MV-4-11 (cell line): Measurements from ENCODE around the gene FGF11.

Source experiments
- DNase-seq: peaks from one replicate; lab custom pipeline; 2025; lab: John Stamatoyannopoulos, UW

Gene FGF11

GRCh38 chr17:7439462-7440112 is at the start of gene FGF11:
TSS of gene FGF11 (plus strand) at chr17:7439512. CDS start at chr17:7439621, 109 bp downstream.
- no peak for DNase-seq

- DNase-seq = no peak
Measured at GRCh38 chr17:7389924-7390910, 49.1 kb upstream of the FGF11 start.

GRCh38 chr17:7391307-7391706 is 48.0 kb upstream of the FGF11 start:
- no peak for DNase-seq

- DNase-seq = no peak
Measured at GRCh38 chr17:7392696-7393612, 46.4 kb upstream of the FGF11 start.

- no peak for DNase-seq
Measured at GRCh38 chr17:7393613-7394451, 45.5 kb upstream of the FGF11 start.

- peak; percentile 69 for DNase-seq
Measured at GRCh38 chr17:7394452-7395191, 44.7 kb upstream of the FGF11 start, which contains the start of gene PLSCR3. TSS of gene PLSCR3 (minus strand) at chr17:7394525. CDS start at chr17:7394110, 415 bp downstream.

- DNase-seq = no peak
Measured at GRCh38 chr17:7396147-7396546, 43.2 kb upstream of the FGF11 start.

GRCh38 chr17:7398612-7399011 is 40.7 kb upstream of the FGF11 start:
- no peak for DNase-seq

GRCh38 chr17:7403043-7403726 is 36.1 kb upstream of the FGF11 start:
- no peak for DNase-seq

- DNase-seq = no peak
Measured at GRCh38 chr17:7403727-7403976, 35.7 kb upstream of the FGF11 start.

GRCh38 chr17:7403977-7404736 is 35.2 kb upstream of the FGF11 start, which contains the start of gene TMEM256:
TSS of gene TMEM256 (minus strand) at chr17:7404097. CDS start at chr17:7404084, 13 bp downstream.
- DNase-seq = peak; percentile 99

- DNase-seq = no peak
Measured at GRCh38 chr17:7404737-7405349, 34.5 kb upstream of the FGF11 start.

GRCh38 chr17:7405350-7406234 is 33.7 kb upstream of the FGF11 start:
- no peak for DNase-seq

GRCh38 chr17:7406235-7406825 is 33.0 kb upstream of the FGF11 start:
- no peak for DNase-seq

GRCh38 chr17:7407082-7407481 is 32.2 kb upstream of the FGF11 start:
- DNase-seq = no peak

GRCh38 chr17:7407485-7408251 is 31.6 kb upstream of the FGF11 start, which contains the start of gene NLGN2:
TSS of gene NLGN2 (plus strand) at chr17:7407845. CDS start at chr17:7408256, 411 bp downstream.
- no peak for DNase-seq
